Measurements from ENCODE around the gene ZBTB20. TPM values are rescaled to one million over a fixed set of nuclear protein-coding genes. Genes with fewer than 3 reads are reported as not detected.
"Not testable (repeated sequence)": the region's sequence is repeated elsewhere in the genome, so short reads cannot be mapped to it uniquely, and the experiment has no call there.

ZBTB20 gene
- total RNA-seq, 1 donor from 2014 or later: 24.0 TPM

- DNase-seq: no peak
Observed at GRCh38 chr3:114712728-114713492, 434.2 kb downstream of the ZBTB20 start.

GRCh38 chr3:114711321-114711886 lies 435.7 kb downstream of the ZBTB20 start:
- no peak for DNase-seq

GRCh38 chr3:114709102-114709501 lies 438.0 kb downstream of the ZBTB20 start:
- no peak for DNase-seq

- no peak for DNase-seq
Observed at GRCh38 chr3:114707252-114707860, 439.7 kb downstream of the ZBTB20 start.

GRCh38 chr3:114706591-114707232 lies 440.4 kb downstream of the ZBTB20 start:
- peak; percentile 48 for DNase-seq

GRCh38 chr3:114700637-114701234 lies 446.4 kb downstream of the ZBTB20 start:
- no peak for DNase-seq

GRCh38 chr3:114698146-114699105 lies 448.7 kb downstream of the ZBTB20 start:
- no peak for DNase-seq

- DNase-seq: no peak
Observed at GRCh38 chr3:114697401-114697800, 449.7 kb downstream of the ZBTB20 start.

GRCh38 chr3:114694251-114694650 lies 452.8 kb downstream of the ZBTB20 start:
- DNase-seq: no peak

GRCh38 chr3:114691871-114692270 lies 455.2 kb downstream of the ZBTB20 start:
- peak; percentile 24 for DNase-seq

GRCh38 chr3:114690911-114691310 lies 456.2 kb downstream of the ZBTB20 start:
- no peak for DNase-seq

- no peak for DNase-seq
Observed at GRCh38 chr3:114687151-114687550, 459.9 kb downstream of the ZBTB20 start.

GRCh38 chr3:114686621-114687020 lies 460.5 kb downstream of the ZBTB20 start:
- DNase-seq: peak; percentile 35

- peak; percentile 57 for DNase-seq
Observed at GRCh38 chr3:114685161-114685560, 461.9 kb downstream of the ZBTB20 start.

GRCh38 chr3:114680299-114680698 lies 466.8 kb downstream of the ZBTB20 start:
- no peak for DNase-seq

GRCh38 chr3:114679773-114680172 lies 467.3 kb downstream of the ZBTB20 start:
- not testable (repeated sequence) for DNase-seq

- no peak for DNase-seq
Observed at GRCh38 chr3:114675104-114675503, 472.0 kb downstream of the ZBTB20 start.

- DNase-seq: no peak
Observed at GRCh38 chr3:114674036-114674435, 473.1 kb downstream of the ZBTB20 start.

GRCh38 chr3:114673481-114673880 lies 473.6 kb downstream of the ZBTB20 start:
- no peak for DNase-seq

GRCh38 chr3:114672692-114673447 lies 474.2 kb downstream of the ZBTB20 start:
- no peak for DNase-seq
